Neural cell (in vitro differentiated cells): Measurements from ENCODE around the gene CHST11. TPM values are rescaled to one million over a fixed set of nuclear protein-coding genes. Genes with fewer than 3 reads are reported as not detected.

Experiments used
- H2AFZ ChIP-seq: fragments of 200-600, 300-800 bp; sonication (generic), shearing (Covaris generic); 2 replicates; pipeline ENCODE4 v1.6.0; 2014; ENCODE audit warnings: low read depth, mild to moderate bottlenecking, antibody characterized with exemption, low read length, moderate library complexity
- H3F3A ChIP-seq: fragments of 200-600 bp; shearing (Covaris generic); 2 replicates; pipeline ENCODE4 v1.6.1; 2016; ENCODE audit warnings: mild to moderate bottlenecking, moderate library complexity, mixed read lengths, antibody characterized with exemption, low read length; ENCODE audit not compliant: insufficient read depth, poor library complexity, severe bottlenecking
- H3K27ac ChIP-seq: fragments of 200-600, 300-800 bp; sonication (generic), shearing (Covaris generic); 2 replicates; pipeline ENCODE4 v1.5.1; 2014; ENCODE audit warnings: mild to moderate bottlenecking, low read length, moderate library complexity
- H3K27me3 ChIP-seq: fragments of 300-800, 200-600 bp; sonication (generic), shearing (Covaris generic); 2 replicates; pipeline ENCODE4 v1.6.0; 2014; ENCODE audit warnings: mild to moderate bottlenecking, low read depth, low read length, moderate library complexity; ENCODE audit not compliant: insufficient read depth
- H3K36me3 ChIP-seq: fragments of 300-800, 200-600 bp; sonication (generic), shearing (Covaris generic); 2 replicates; pipeline ENCODE4 v1.5.1; 2014; ENCODE audit warnings: mild to moderate bottlenecking, antibody characterized with exemption, low read length, moderate library complexity; ENCODE audit not compliant: insufficient read depth
- H3K4me2 ChIP-seq: fragments of 300-800, 200-600 bp; sonication (generic), shearing (Covaris generic); 2 replicates; pipeline ENCODE4 v1.6.0; 2014; ENCODE audit warnings: mild to moderate bottlenecking, low read length
- H3K4me3 ChIP-seq: fragments of 300-800, 200-600 bp; sonication (generic), shearing (Covaris generic); 2 replicates; pipeline ENCODE4 v1.5.1; 2014; ENCODE audit warnings: mild to moderate bottlenecking, low read length, moderate library complexity
- H3K79me2 ChIP-seq: fragments of 200-600 bp; shearing (Covaris generic); replicated peaks from 2 replicates; pipeline ENCODE4 v1.6.0; 2014; ENCODE audit warnings: mild to moderate bottlenecking, low read length, moderate library complexity; ENCODE audit not compliant: insufficient read depth
- H3K9ac ChIP-seq: fragments of 300-800, 200-600 bp; sonication (generic), shearing (Covaris generic); 2 replicates; pipeline ENCODE4 v1.6.1; 2016; ENCODE audit warnings: mild to moderate bottlenecking, low read length, mixed read lengths
- H3K9me2 ChIP-seq: fragments of 200-600 bp; shearing (Covaris generic); 2 replicates; pipeline ENCODE4 v1.6.1; 2016; ENCODE audit warnings: mild to moderate bottlenecking, low read length, mixed read lengths; ENCODE audit not compliant: insufficient read depth
- H3K9me3 ChIP-seq: fragments of 200-600, 300-800 bp; sonication (generic), shearing (Covaris generic); 2 replicates; pipeline ENCODE4 v1.6.1; 2016; ENCODE audit warnings: mild to moderate bottlenecking, mixed run types, low read length, moderate library complexity, mixed read lengths
- H4K20me1 ChIP-seq: fragments of 200-600 bp; shearing (Covaris generic); 2 replicates; pipeline ENCODE4 v1.6.1; 2016; ENCODE audit warnings: mild to moderate bottlenecking, mixed run types; ENCODE audit not compliant: insufficient read depth
- EP300 ChIP-seq: fragments of 450-650 bp; conservative IDR thresholded peaks from 2 replicates; pipeline ENCODE4 v1.6.1; 2014; ENCODE audit warnings: antibody characterized with exemption, mild to moderate bottlenecking, moderate library complexity; ENCODE audit not compliant: poor library complexity, severe bottlenecking
- EZH2 ChIP-seq: fragments of 200-600, 300-800 bp; shearing (Covaris generic), sonication (generic); IDR thresholded peaks from 2 replicates; pipeline ENCODE4 v1.6.1; 2014; ENCODE audit warnings: antibody characterized with exemption, low read length, borderline replicate concordance, mild to moderate bottlenecking; ENCODE audit not compliant: insufficient read depth, poor library complexity, severe bottlenecking
- MXI1 ChIP-seq: fragments of 450-650 bp; conservative IDR thresholded peaks from 2 replicates; pipeline ENCODE4 v1.6.1; 2014; ENCODE audit warnings: antibody characterized with exemption, mild to moderate bottlenecking; ENCODE audit not compliant: poor library complexity, severe bottlenecking
- POLR2AphosphoS5 ChIP-seq: IDR thresholded peaks from 2 replicates; pipeline ENCODE4 v1.6.1; 2012
- RAD21 ChIP-seq: fragments of 450-650 bp; conservative IDR thresholded peaks from 2 replicates; pipeline ENCODE4 v1.6.1; 2014; ENCODE audit warnings: antibody characterized with exemption, mild to moderate bottlenecking, moderate library complexity
- SMC3 ChIP-seq: fragments of 450-650 bp; conservative IDR thresholded peaks from 2 replicates; pipeline ENCODE4 v1.6.1; 2014; ENCODE audit warnings: antibody characterized with exemption, mild to moderate bottlenecking, moderate library complexity; ENCODE audit not compliant: poor library complexity
- TAF1 ChIP-seq: IDR thresholded peaks from 2 replicates; pipeline ENCODE4 v1.6.1; 2012; ENCODE audit warnings: low read depth
- polyA plus RNA-seq: library from polyadenylated mRNA; depleted of rRNA; stranded (reverse); fragments of >200 nt; gene quantifications from 2 replicates; pipeline ENCODE4 v1.2.3, GENCODE V29; 2014
- TF ChIP-seq, protein P1 (sequence below): IDR thresholded peaks from 2 replicates; pipeline ENCODE4 v1.6.1; 2012; ENCODE audit warnings: borderline replicate concordance
- TF ChIP-seq, protein P2 (sequence below): fragments of 450-650 bp; IDR thresholded peaks from 2 replicates; pipeline ENCODE4 v1.5.1; 2014; ENCODE audit warnings: antibody characterized with exemption, mild to moderate bottlenecking, moderate library complexity; ENCODE audit not compliant: poor library complexity, severe bottlenecking

The CHST11 gene
- polyA plus RNA-seq, 1 donor from 2014 or later: 15.0 TPM

DNA sequence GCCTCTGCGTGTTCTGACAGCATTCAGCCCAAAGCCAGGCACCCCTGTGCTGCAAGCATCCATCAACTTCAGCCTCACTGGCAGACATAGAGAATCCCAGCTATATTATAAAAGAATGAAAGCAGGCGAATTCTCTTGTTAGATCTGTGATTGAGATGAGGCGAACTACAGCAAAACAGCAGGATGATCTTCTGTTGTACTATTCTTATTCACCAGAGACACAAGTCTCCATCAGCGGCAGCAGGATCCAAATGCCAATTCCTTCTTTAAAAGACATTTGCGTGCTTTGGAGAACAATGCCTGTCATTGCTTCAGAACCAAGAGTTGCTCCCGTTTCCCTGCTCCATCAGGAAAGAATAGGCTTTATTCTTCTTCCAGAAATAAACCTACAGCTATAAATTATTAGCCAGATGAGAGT is 312.4 kb downstream of the CHST11 start:
- Histone ChIP-seq H3F3A (peaks cover 4% of the 10 kb centered on the region), H3K36me3 (no peaks in the 10 kb centered on the region), H3K4me3 (peak overlapping the region; percentile 51), H4K20me1 (no peaks in the 10 kb centered on the region), H3K9me2 (no peaks in the 10 kb centered on the region), H2AFZ (peak overlapping the region; percentile 7), H3K4me2 (peak overlapping the region; percentile 36), H3K27ac (peak overlapping the region; percentile 85), H3K9me3 (peaks cover 6% of the 10 kb centered on the region), H3K9ac (peak overlapping the region; percentile 42), H3K79me2 (no peaks in the 10 kb centered on the region), H3K27me3 (no peaks in the 10 kb centered on the region)
- TF ChIP-seq POLR2AphosphoS5 (peak; percentile 92), EP300 (peak; percentile 97), RAD21 (peak; percentile 50), TAF1 (peak; percentile 39), EZH2 (no peak), SMC3 (peak; percentile 48), MXI1 (peak; percentile 40)
- TF ChIP-seq, protein P1, sequence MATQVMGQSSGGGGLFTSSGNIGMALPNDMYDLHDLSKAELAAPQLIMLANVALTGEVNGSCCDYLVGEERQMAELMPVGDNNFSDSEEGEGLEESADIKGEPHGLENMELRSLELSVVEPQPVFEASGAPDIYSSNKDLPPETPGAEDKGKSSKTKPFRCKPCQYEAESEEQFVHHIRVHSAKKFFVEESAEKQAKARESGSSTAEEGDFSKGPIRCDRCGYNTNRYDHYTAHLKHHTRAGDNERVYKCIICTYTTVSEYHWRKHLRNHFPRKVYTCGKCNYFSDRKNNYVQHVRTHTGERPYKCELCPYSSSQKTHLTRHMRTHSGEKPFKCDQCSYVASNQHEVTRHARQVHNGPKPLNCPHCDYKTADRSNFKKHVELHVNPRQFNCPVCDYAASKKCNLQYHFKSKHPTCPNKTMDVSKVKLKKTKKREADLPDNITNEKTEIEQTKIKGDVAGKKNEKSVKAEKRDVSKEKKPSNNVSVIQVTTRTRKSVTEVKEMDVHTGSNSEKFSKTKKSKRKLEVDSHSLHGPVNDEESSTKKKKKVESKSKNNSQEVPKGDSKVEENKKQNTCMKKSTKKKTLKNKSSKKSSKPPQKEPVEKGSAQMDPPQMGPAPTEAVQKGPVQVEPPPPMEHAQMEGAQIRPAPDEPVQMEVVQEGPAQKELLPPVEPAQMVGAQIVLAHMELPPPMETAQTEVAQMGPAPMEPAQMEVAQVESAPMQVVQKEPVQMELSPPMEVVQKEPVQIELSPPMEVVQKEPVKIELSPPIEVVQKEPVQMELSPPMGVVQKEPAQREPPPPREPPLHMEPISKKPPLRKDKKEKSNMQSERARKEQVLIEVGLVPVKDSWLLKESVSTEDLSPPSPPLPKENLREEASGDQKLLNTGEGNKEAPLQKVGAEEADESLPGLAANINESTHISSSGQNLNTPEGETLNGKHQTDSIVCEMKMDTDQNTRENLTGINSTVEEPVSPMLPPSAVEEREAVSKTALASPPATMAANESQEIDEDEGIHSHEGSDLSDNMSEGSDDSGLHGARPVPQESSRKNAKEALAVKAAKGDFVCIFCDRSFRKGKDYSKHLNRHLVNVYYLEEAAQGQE: peak; percentile 84
- TF ChIP-seq, protein P2, sequence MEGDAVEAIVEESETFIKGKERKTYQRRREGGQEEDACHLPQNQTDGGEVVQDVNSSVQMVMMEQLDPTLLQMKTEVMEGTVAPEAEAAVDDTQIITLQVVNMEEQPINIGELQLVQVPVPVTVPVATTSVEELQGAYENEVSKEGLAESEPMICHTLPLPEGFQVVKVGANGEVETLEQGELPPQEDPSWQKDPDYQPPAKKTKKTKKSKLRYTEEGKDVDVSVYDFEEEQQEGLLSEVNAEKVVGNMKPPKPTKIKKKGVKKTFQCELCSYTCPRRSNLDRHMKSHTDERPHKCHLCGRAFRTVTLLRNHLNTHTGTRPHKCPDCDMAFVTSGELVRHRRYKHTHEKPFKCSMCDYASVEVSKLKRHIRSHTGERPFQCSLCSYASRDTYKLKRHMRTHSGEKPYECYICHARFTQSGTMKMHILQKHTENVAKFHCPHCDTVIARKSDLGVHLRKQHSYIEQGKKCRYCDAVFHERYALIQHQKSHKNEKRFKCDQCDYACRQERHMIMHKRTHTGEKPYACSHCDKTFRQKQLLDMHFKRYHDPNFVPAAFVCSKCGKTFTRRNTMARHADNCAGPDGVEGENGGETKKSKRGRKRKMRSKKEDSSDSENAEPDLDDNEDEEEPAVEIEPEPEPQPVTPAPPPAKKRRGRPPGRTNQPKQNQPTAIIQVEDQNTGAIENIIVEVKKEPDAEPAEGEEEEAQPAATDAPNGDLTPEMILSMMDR: no peak

DNA sequence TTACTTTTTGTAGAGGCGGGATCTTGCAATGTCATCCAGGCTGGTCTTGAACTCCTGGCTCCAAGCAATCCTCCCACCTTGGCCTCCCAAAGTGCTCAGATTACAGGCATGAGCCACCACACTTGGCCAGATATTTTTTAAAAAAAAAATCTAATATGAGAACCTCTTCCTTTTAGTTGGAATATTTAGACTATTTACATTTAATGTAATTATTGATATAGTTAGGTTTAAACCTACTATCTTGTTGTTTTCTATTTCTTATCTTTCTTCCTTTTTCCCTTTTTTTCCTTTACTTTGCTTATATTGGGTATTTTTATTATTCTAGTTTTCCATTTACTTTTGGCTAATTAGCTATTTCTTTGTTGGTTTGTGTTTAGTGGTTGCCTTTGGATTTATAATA is 315.6 kb downstream of the CHST11 start:
- no peak for TF ChIP-seq POLR2AphosphoS5
- Histone ChIP-seq H4K20me1 (no peaks in the 10 kb centered on the region), H3K36me3 (no peaks in the 10 kb centered on the region), H3F3A (peaks cover 4% of the 10 kb centered on the region), H3K9ac (no peak overlapping the region), H3K79me2 (no peaks in the 10 kb centered on the region), H3K4me3 (no peak overlapping the region), H2AFZ (no peak overlapping the region), H3K4me2 (no peak overlapping the region), H3K9me2 (no peaks in the 10 kb centered on the region), H3K27me3 (no peaks in the 10 kb centered on the region), H3K27ac (no peak overlapping the region), H3K9me3 (peaks cover 6% of the 10 kb centered on the region)

DNA sequence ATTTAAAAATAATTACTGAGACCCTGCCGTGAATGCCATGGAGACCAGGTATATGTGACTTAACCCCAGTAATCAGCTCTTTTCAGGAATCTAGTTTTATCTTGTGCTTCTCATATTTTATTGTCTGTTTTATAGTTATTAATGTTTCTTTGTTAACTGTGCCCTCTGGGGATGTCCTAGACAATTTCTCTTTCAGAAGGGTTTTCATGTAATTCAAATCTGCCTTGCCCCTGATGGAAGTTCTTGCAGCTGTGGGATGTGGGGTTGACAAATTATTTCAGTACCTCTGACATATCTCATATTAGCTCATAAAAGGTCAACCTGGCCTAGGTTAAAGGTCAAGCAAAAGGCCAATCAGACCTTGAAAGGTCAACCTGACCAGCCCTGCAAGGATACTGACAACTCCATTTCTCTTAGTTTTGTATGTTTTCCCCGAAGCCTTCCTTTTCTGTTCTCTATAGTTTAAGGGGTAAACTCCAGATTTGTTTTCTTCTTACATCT is 319.0 kb downstream of the CHST11 start:
- H3K9me3 ChIP-seq: peaks cover 6% of the 10 kb centered on the region
- no peak overlapping the region for H3K4me2 ChIP-seq
- H3K4me3 ChIP-seq: no peak overlapping the region
- no peaks in the 10 kb centered on the region for H3F3A ChIP-seq
- H3K79me2 ChIP-seq: no peaks in the 10 kb centered on the region
- H3K9me2 ChIP-seq: no peaks in the 10 kb centered on the region
- no peaks in the 10 kb centered on the region for H4K20me1 ChIP-seq
- H3K36me3 ChIP-seq: no peaks in the 10 kb centered on the region
- TF ChIP-seq MXI1 (no peak), POLR2AphosphoS5 (no peak), TAF1 (no peak), EZH2 (no peak), RAD21 (no peak)
- no peak overlapping the region for H2AFZ ChIP-seq
- H3K27me3 ChIP-seq: no peaks in the 10 kb centered on the region
- no peak overlapping the region for H3K9ac ChIP-seq
- H3K27ac ChIP-seq: no peak overlapping the region
